Stomach (tissue), 9 donors: Measurements from ENCODE around the gene PPP1R36. TPM values are rescaled to one million over a fixed set of nuclear protein-coding genes. Genes with fewer than 3 reads are reported as not detected.

Experiments
- DNase-seq, 2 donors: peaks; one replicate each; pipeline versions ENCODE4 v3.0.0 to v3.0.0-alpha.2; 2013 to 2019
- H3K27ac ChIP-seq, 5 donors: fragments of 200-600 bp in 4 of 5; sonication (generic) in 4 of 5; one replicate each; pipeline ENCODE4 v1.5.1; 2013 to 2019; ENCODE audit warnings: mild to moderate bottlenecking in 1 of 5, moderate library complexity in 1 of 5
- H3K27me3 ChIP-seq, 3 donors: fragments of 200-600 bp; sonication (generic); one replicate each; pipeline ENCODE4 v1.5.1; 2017 to 2019; ENCODE audit warnings: mixed run types in 1 of 3
- H3K36me3 ChIP-seq, 4 donors: fragments of 200-600 bp; sonication (generic); 1 replicate in 3 of 4; 2 replicates in 1 of 4; pipeline ENCODE4 v1.5.1; 2016 to 2019
- H3K4me1 ChIP-seq, 4 donors: fragments of 200-600 bp; sonication (generic); one replicate each; pipeline ENCODE4 v1.5.1; 2016 to 2019
- H3K4me3 ChIP-seq, 4 donors: fragments of 200-600 bp; sonication (generic) in 3 of 4; one replicate each; pipeline ENCODE4 v1.5.1; 2016 to 2019; ENCODE audit warnings: mild to moderate bottlenecking in 1 of 4
- H3K9me3 ChIP-seq, 4 donors: fragments of 200-600 bp; sonication (generic); one replicate each; pipeline ENCODE4 v1.5.1; 2016 to 2019
- CTCF ChIP-seq, 7 experiments: fragments of 450-650 bp in 4 of 7; fragments of 200-600 bp in 3 of 7; sonication (generic) in 3 of 7; IDR thresholded peaks; one replicate each; pipeline ENCODE4 v1.5.1; 2016 to 2019; ENCODE audit warnings: antibody characterized with exemption in 7 of 7, control low read depth in 2 of 7, mild to moderate bottlenecking in 1 of 7
- EP300 ChIP-seq: sonication (generic); formaldehyde crosslinking; IDR thresholded peaks from one replicate; pipeline ENCODE4 v1.6.1; 2017; ENCODE audit warnings: antibody characterized with exemption
- POLR2A ChIP-seq, 4 donors: fragments of 450-650 bp; IDR thresholded peaks; one replicate each; pipeline ENCODE4 v1.6.1; 2016; ENCODE audit warnings: antibody characterized with exemption in 4 of 4, control low read depth in 2 of 4, mild to moderate bottlenecking in 1 of 4, moderate library complexity in 1 of 4
- POLR2AphosphoS5 ChIP-seq, 3 donors: sonication (generic); formaldehyde crosslinking; IDR thresholded peaks; one replicate each; pipeline ENCODE4 v1.6.1; 2016; ENCODE audit warnings: antibody characterized with exemption in 3 of 3
- whole genome bisulfite sequencing, 5 donors: extraction: QIAGEN DNeasy Blood & Tissue Kit in 3 of 5; methylation state at CpG; one replicate each; pipeline versions ENCODE4 v1.1.5 to v1.1.7; 2013 to 2018; 5-methylcytosine and 5-hydroxymethylcytosine counted together
- intact Hi-C: fragments of 100-400 bp; cut with DNase I; formaldehyde crosslinking; loops from one replicate; pipeline ENCODE4 v1.15.1; 2023; ENCODE audit warnings: low total_unique reads
- polyA plus RNA-seq, 3 donors: library from polyadenylated mRNA; stranded (reverse); fragments of 200-250 nt; gene quantifications; one replicate each; pipeline ENCODE4 v1.2.3, GENCODE V29; 2013
- total RNA-seq, 5 donors: library from RNA; depleted of rRNA; stranded (reverse); fragments of >200 nt; gene quantifications; one replicate each; pipeline versions ENCODE4 v1.1.0 to v1.2.3, GENCODE V29; 2014 to 2016
- donor health status: healthy with polysubstance abuse.
- donor health status: Bipolar disorder and iron deficiency.
- donor health status: healthy.

The PPP1R36 gene
- total and polyA plus RNA-seq, 8 donors = 3.2 to 13.1 (median 6.2) TPM; not detected in 3

GRCh38 chr14:64610049-64610746 lies 60.4 kb downstream of the PPP1R36 start:
- DNase-seq = no peak
- intact Hi-C loops = no loop called here
- TF ChIP-seq CTCF (IDR thresholded peaks at IDR 0.05) = no peak
- TF ChIP-seq POLR2AphosphoS5 (IDR thresholded peaks at IDR 0.05) = no peak
- TF ChIP-seq POLR2A (IDR thresholded peaks at IDR 0.05) = no peak
- no peak for TF ChIP-seq EP300
- Histone ChIP-seq H3K27me3 (no peaks in the 10 kb centered on the region), H3K4me3 (no peak overlapping the region), H3K9me3 (no peaks in the 10 kb centered on the region), H3K4me1 (peaks cover 6 to 54% (median 34%) of the 10 kb centered on the region in 4 donors), H3K36me3 (no peaks in the 10 kb centered on the region), H3K27ac (peak overlapping the region in 2 of 5 donors; percentile 3 to 57)
- WGBS, 5 donors = 75 to 83% (median 78%) methylated on average over 5 of the region's 5 CpGs

GRCh38 chr14:64611358-64612020 lies 61.7 kb downstream of the PPP1R36 start:
- intact Hi-C loops = no loop called here
- Histone ChIP-seq H3K4me1 (peaks cover 6 to 54% (median 34%) of the 10 kb centered on the region in 4 donors), H3K36me3 (no peaks in the 10 kb centered on the region), H3K27me3 (no peaks in the 10 kb centered on the region), H3K9me3 (no peaks in the 10 kb centered on the region), H3K27ac (peak overlapping the region; percentile 57 to 68 (median 60)), H3K4me3 (no peak overlapping the region)
- TF ChIP-seq POLR2A (IDR thresholded peaks at IDR 0.05) = no peak
- peak in 1 of 3 donors; percentile 17 for TF ChIP-seq POLR2AphosphoS5 (IDR thresholded peaks at IDR 0.05)
- DNase-seq = peak in 1 of 2 donors; percentile 46
- 5 to 33% (median 21%) methylated on average over 1 of the region's 1 CpG for WGBS, 5 donors

GRCh38 chr14:64612021-64612380 lies 62.2 kb downstream of the PPP1R36 start:
- no peak for TF ChIP-seq CTCF (IDR thresholded peaks at IDR 0.05)
- no peak for TF ChIP-seq POLR2AphosphoS5 (IDR thresholded peaks at IDR 0.05)
- TF ChIP-seq EP300 = no peak
- TF ChIP-seq POLR2A (IDR thresholded peaks at IDR 0.05) = no peak

GRCh38 chr14:64612971-64613666 lies 63.4 kb downstream of the PPP1R36 start:
- 23 to 60% (median 51%) methylated on average over 2 of the region's 2 CpGs for WGBS, 5 donors

More at GRCh38 chr14:64612021-64612380, 62.2 kb downstream of the PPP1R36 start:
- intact Hi-C loops = no loop called here
- no peak for DNase-seq
- WGBS, 5 donors = 68 to 86% (median 81%) methylated on average over 1 of the region's 1 CpG
- Histone ChIP-seq H3K9me3 (no peaks in the 10 kb centered on the region), H3K4me1 (peaks cover 6 to 54% (median 34%) of the 10 kb centered on the region in 4 donors), H3K27me3 (no peaks in the 10 kb centered on the region), H3K27ac (peak overlapping the region in 4 of 5 donors; percentile 57 to 68 (median 60)), H3K4me3 (no peak overlapping the region), H3K36me3 (no peaks in the 10 kb centered on the region)

GRCh38 chr14:64614166-64614565 lies 64.4 kb downstream of the PPP1R36 start:
- DNase-seq = no peak
- WGBS, 5 donors = 56 to 76% (median 68%) methylated on average over 2 of the region's 2 CpGs
- Histone ChIP-seq H3K4me3 (no peak overlapping the region), H3K9me3 (no peaks in the 10 kb centered on the region), H3K4me1 (peaks cover 6 to 54% (median 36%) of the 10 kb centered on the region in 4 donors), H3K27me3 (no peaks in the 10 kb centered on the region), H3K36me3 (no peaks in the 10 kb centered on the region), H3K27ac (peak overlapping the region in 2 of 5 donors; percentile 40 to 68)
- TF ChIP-seq CTCF (IDR thresholded peaks at IDR 0.05) (no peak), EP300 (no peak), POLR2A (IDR thresholded peaks at IDR 0.05) (no peak), POLR2AphosphoS5 (IDR thresholded peaks at IDR 0.05) (no peak)
- intact Hi-C loops = no loop called here

More at GRCh38 chr14:64612971-64613666, 63.4 kb downstream of the PPP1R36 start:
- intact Hi-C loops = no loop called here
- H3K4me1 ChIP-seq = peaks cover 6 to 54% (median 34%) of the 10 kb centered on the region in 4 donors
- no peak for TF ChIP-seq POLR2AphosphoS5 (IDR thresholded peaks at IDR 0.05)
- H3K4me3 ChIP-seq = no peak overlapping the region
- no peak for DNase-seq
- no peaks in the 10 kb centered on the region for H3K9me3 ChIP-seq
- H3K36me3 ChIP-seq = no peaks in the 10 kb centered on the region
- H3K27me3 ChIP-seq = no peaks in the 10 kb centered on the region
- H3K27ac ChIP-seq = peak overlapping the region in 3 of 5 donors; percentile 57 to 68 (median 61)
